ENCODE results near the gene UBL7.

UBL7 gene

GRCh38 chr15:74403588-74403919 is 57.4 kb downstream of the UBL7 start:
- TF ChIP-seq CTCF (IDR thresholded peaks at IDR 0.05; ENCODE audit: borderline replicate concordance, insufficient read depth, low read depth, low read length): no peak
- peak overlapping the region; percentile 44 for H3K4me3 ChIP-seq (ENCODE audit: low read depth, low read length)

- no peak for TF ChIP-seq CTCF (IDR thresholded peaks at IDR 0.05; ENCODE audit: borderline replicate concordance, insufficient read depth, low read depth, low read length)
- H3K4me3 ChIP-seq (ENCODE audit: low read depth, low read length): peak overlapping the region; percentile 44
Measured at GRCh38 chr15:74402873-74403587, 57.9 kb downstream of the UBL7 start.

- peak overlapping the region; percentile 2 for H3K4me3 ChIP-seq (ENCODE audit: low read depth, low read length)
- TF ChIP-seq CTCF (IDR thresholded peaks at IDR 0.05; ENCODE audit: borderline replicate concordance, insufficient read depth, low read depth, low read length): no peak
Measured at GRCh38 chr15:74402337-74402841, 58.6 kb downstream of the UBL7 start.

GRCh38 chr15:74400915-74401757 is 59.8 kb downstream of the UBL7 start:
- no peak for TF ChIP-seq CTCF (IDR thresholded peaks at IDR 0.05; ENCODE audit: borderline replicate concordance, insufficient read depth, low read depth, low read length)
- H3K4me3 ChIP-seq (ENCODE audit: low read depth, low read length): peak overlapping the region; percentile 40

- H3K4me3 ChIP-seq (ENCODE audit: low read depth, low read length): peak overlapping the region; percentile 47
- TF ChIP-seq CTCF (IDR thresholded peaks at IDR 0.05; ENCODE audit: borderline replicate concordance, insufficient read depth, low read depth, low read length): no peak
Measured at GRCh38 chr15:74400313-74400860, 60.6 kb downstream of the UBL7 start.

- no peak for TF ChIP-seq CTCF (IDR thresholded peaks at IDR 0.05; ENCODE audit: borderline replicate concordance, insufficient read depth, low read depth, low read length)
- peak overlapping the region; percentile 47 for H3K4me3 ChIP-seq (ENCODE audit: low read depth, low read length)
Measured at GRCh38 chr15:74399511-74400312, 61.2 kb downstream of the UBL7 start.

Measured in GM12875 (cell line).